DND-41 (cell line): Measurements from ENCODE around the gene WFS1.

Experiments
- ATAC-seq: fragments of 200-7000 bp; cut with Tn5 transposase; 3 replicates; pipeline ENCODE4 v1.9.1; 2021; ENCODE audit warnings: low read depth; ENCODE audit not compliant: insufficient read depth
- DNase-seq: peaks from one replicate; pipeline ENCODE4 v3.0.0-alpha.2; 2020
- H2AFZ ChIP-seq: 2 replicates; pipeline ENCODE4 v1.6.0; 2012; ENCODE audit warnings: low read depth, low read length
- H3K27ac ChIP-seq: 2 replicates; pipeline ENCODE4 v1.5.1; 2012; ENCODE audit warnings: low read length, inconsistent platforms
- H3K27me3 ChIP-seq: fragments of 200-600 bp; sonication (generic); 2 replicates; pipeline ENCODE4 v1.6.0; 2012; ENCODE audit warnings: low read length, mild to moderate bottlenecking, inconsistent platforms; ENCODE audit not compliant: insufficient read depth, poor library complexity
- H3K36me3 ChIP-seq: 2 replicates; pipeline ENCODE4 v1.5.1; 2012; ENCODE audit warnings: low read length, inconsistent platforms; ENCODE audit not compliant: insufficient read depth
- H3K4me1 ChIP-seq: 2 replicates; pipeline ENCODE4 v1.5.1; 2012; ENCODE audit warnings: mild to moderate bottlenecking, low read length; ENCODE audit not compliant: insufficient read depth
- H3K4me2 ChIP-seq: 2 replicates; pipeline ENCODE4 v1.6.0; 2012; ENCODE audit warnings: mild to moderate bottlenecking, moderate library complexity, low read length, inconsistent platforms; ENCODE audit not compliant: insufficient read depth
- H3K4me3 ChIP-seq, 2 experiments: fragments of 200-600 bp in 1 of 2; shearing (Covaris generic) in 1 of 2; 2 replicates each; pipeline ENCODE4 v1.5.1; 2012 to 2016; ENCODE audit warnings: inconsistent platforms in 2 of 2, low read length in 2 of 2, mild to moderate bottlenecking in 2 of 2, low read depth in 1 of 2, moderate library complexity in 1 of 2
- H3K79me2 ChIP-seq: 2 replicates; pipeline ENCODE4 v1.6.0; 2012; ENCODE audit warnings: low read length, inconsistent platforms; ENCODE audit not compliant: insufficient read depth
- H3K9ac ChIP-seq: 2 replicates; pipeline ENCODE4 v1.6.0; 2012; ENCODE audit warnings: low read depth, mild to moderate bottlenecking, inconsistent platforms, low read length, moderate library complexity
- H3K9me3 ChIP-seq: 2 replicates; pipeline ENCODE4 v1.5.1; 2012; ENCODE audit warnings: low read length, moderate library complexity, mild to moderate bottlenecking, inconsistent platforms; ENCODE audit not compliant: insufficient read depth, severe bottlenecking
- H4K20me1 ChIP-seq: 2 replicates; pipeline ENCODE4 v1.6.0; 2012; ENCODE audit warnings: low read length; ENCODE audit not compliant: insufficient read depth
- CTCF ChIP-seq: IDR thresholded peaks from 2 replicates; pipeline ENCODE4 v1.5.1; 2012; ENCODE audit warnings: borderline replicate concordance, low read length, moderate library complexity, mild to moderate bottlenecking; ENCODE audit not compliant: poor library complexity, severe bottlenecking; ENCODE audit errors: extremely low read depth
- EZH2 ChIP-seq: IDR thresholded peaks from 3 replicates; pipeline ENCODE4 v1.6.1; 2012; ENCODE audit warnings: borderline replicate concordance, low read depth, mild to moderate bottlenecking, moderate library complexity, low read length, inconsistent platforms; ENCODE audit not compliant: severe bottlenecking

The WFS1 gene

GRCh38 chr4:6294705-6295421 lies 25.2 kb downstream of the WFS1 start:
- no peaks in the 10 kb centered on the region for H3K9me3 ChIP-seq
- H3K4me2 ChIP-seq = no peak overlapping the region
- no peak for TF ChIP-seq EZH2
- no peak for TF ChIP-seq CTCF
- DNase-seq (no peak), ATAC-seq (no peak)
- H3K4me1 ChIP-seq = no peaks in the 10 kb centered on the region
- no peak overlapping the region for H3K27ac ChIP-seq
- no peaks in the 10 kb centered on the region for H3K36me3 ChIP-seq
- 0 out of 2 replicates have a peak, but pooled peaks cover 4% of the 10 kb centered on the region for H4K20me1 ChIP-seq
- no peaks in the 10 kb centered on the region for H3K79me2 ChIP-seq
- no peak overlapping the region for H2AFZ ChIP-seq
- no peak overlapping the region for H3K9ac ChIP-seq
- no peaks in the 10 kb centered on the region for H3K27me3 ChIP-seq
- H3K4me3 ChIP-seq = no peak overlapping the region

- no peak overlapping the region for H3K9ac ChIP-seq
- no peak overlapping the region for H3K27ac ChIP-seq
- H3K27me3 ChIP-seq = no peaks in the 10 kb centered on the region
- no peaks in the 10 kb centered on the region for H3K4me1 ChIP-seq
- H3K4me2 ChIP-seq = no peak overlapping the region
- no peaks in the 10 kb centered on the region for H3K9me3 ChIP-seq
- H3K36me3 ChIP-seq = no peaks in the 10 kb centered on the region
- H3K4me3 ChIP-seq = no peak overlapping the region
- TF ChIP-seq EZH2 (no peak), CTCF (no peak)
- H4K20me1 ChIP-seq = 0 out of 2 replicates have a peak, but pooled peaks cover 4% of the 10 kb centered on the region
- DNase-seq (no peak), ATAC-seq (no peak)
- no peak overlapping the region for H2AFZ ChIP-seq
- no peaks in the 10 kb centered on the region for H3K79me2 ChIP-seq
Observed at GRCh38 chr4:6295495-6295894, 25.8 kb downstream of the WFS1 start.

- Histone ChIP-seq H3K9me3 (no peaks in the 10 kb centered on the region), H3K4me2 (no peak overlapping the region), H3K27me3 (no peaks in the 10 kb centered on the region), H3K36me3 (no peaks in the 10 kb centered on the region), H3K9ac (no peak overlapping the region), H3K79me2 (no peaks in the 10 kb centered on the region), H3K4me1 (no peaks in the 10 kb centered on the region), H3K27ac (no peak overlapping the region), H2AFZ (no peak overlapping the region), H4K20me1 (0 out of 2 replicates have a peak, but pooled peaks cover 4% of the 10 kb centered on the region), H3K4me3 (no peak overlapping the region)
- TF ChIP-seq EZH2 (no peak), CTCF (no peak)
- DNase-seq (no peak), ATAC-seq (no peak)
Observed at GRCh38 chr4:6296026-6296425, 26.4 kb downstream of the WFS1 start.
